Esophagus squamous epithelium (tissue), 4 donors: ENCODE results near the gene TCAP.
A peak's percentile ranks its signal among the peaks of the same experiment; 100 is the strongest.

Experiments
- POLR2A ChIP-seq, 4 donors: fragments of 450-650 bp; IDR thresholded peaks; one replicate each; pipeline ENCODE4 v1.6.1; 2017; ENCODE audit warnings: antibody characterized with exemption in 4 of 4, mild to moderate bottlenecking in 4 of 4, moderate library complexity in 3 of 4
- TF ChIP-seq, protein P1 (sequence below), 6 experiments: fragments of 450-650 bp in 4 of 6; fragments of 200-600 bp in 2 of 6; sonication (generic) in 2 of 6; IDR thresholded peaks; one replicate each; pipeline ENCODE4 v1.5.1; 2016 to 2019; ENCODE audit warnings: antibody characterized with exemption in 6 of 6, mild to moderate bottlenecking in 4 of 6, moderate library complexity in 4 of 6

- TF ChIP-seq, protein P1, sequence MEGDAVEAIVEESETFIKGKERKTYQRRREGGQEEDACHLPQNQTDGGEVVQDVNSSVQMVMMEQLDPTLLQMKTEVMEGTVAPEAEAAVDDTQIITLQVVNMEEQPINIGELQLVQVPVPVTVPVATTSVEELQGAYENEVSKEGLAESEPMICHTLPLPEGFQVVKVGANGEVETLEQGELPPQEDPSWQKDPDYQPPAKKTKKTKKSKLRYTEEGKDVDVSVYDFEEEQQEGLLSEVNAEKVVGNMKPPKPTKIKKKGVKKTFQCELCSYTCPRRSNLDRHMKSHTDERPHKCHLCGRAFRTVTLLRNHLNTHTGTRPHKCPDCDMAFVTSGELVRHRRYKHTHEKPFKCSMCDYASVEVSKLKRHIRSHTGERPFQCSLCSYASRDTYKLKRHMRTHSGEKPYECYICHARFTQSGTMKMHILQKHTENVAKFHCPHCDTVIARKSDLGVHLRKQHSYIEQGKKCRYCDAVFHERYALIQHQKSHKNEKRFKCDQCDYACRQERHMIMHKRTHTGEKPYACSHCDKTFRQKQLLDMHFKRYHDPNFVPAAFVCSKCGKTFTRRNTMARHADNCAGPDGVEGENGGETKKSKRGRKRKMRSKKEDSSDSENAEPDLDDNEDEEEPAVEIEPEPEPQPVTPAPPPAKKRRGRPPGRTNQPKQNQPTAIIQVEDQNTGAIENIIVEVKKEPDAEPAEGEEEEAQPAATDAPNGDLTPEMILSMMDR (IDR thresholded peaks at IDR 0.05): peak in 2 of 6 experiments; percentile 11 to 44
- TF ChIP-seq POLR2A (IDR thresholded peaks at IDR 0.05): no peak
Measured at GRCh38 chr17:39715375-39716072, 50.4 kb downstream of the TCAP start.
